Jurkat, Clone E6-1 (cell line): ENCODE data around the gene KCNIP4. TPM values are rescaled to one million over a fixed set of nuclear protein-coding genes. Genes with fewer than 3 reads are reported as not detected.
"Not testable (repeated sequence)": the region's sequence is repeated elsewhere in the genome, so short reads cannot be mapped to it uniquely, and the experiment has no call there.

ENCODE experiments used
- DNase-seq: peaks from one replicate; pipeline ENCODE4 v3.0.0-alpha.2; 2011; ENCODE audit warnings: low read depth, low spot score
- H3K4me3 ChIP-seq: 2 replicates; pipeline ENCODE4 v1.5.1; 2011; ENCODE audit warnings: mild to moderate bottlenecking, low read length, control low read depth, moderate library complexity
- polyA plus RNA-seq: library from polyadenylated mRNA; unstranded; fragments of >200 nt; gene quantifications from one replicate; pipeline ENCODE4 v1.2.1, GENCODE V29; 2012; ENCODE audit warnings: missing spikeins; ENCODE audit not compliant: insufficient read length, insufficient read depth

The KCNIP4 gene
- polyA plus RNA-seq = 0.53 TPM

DNA sequence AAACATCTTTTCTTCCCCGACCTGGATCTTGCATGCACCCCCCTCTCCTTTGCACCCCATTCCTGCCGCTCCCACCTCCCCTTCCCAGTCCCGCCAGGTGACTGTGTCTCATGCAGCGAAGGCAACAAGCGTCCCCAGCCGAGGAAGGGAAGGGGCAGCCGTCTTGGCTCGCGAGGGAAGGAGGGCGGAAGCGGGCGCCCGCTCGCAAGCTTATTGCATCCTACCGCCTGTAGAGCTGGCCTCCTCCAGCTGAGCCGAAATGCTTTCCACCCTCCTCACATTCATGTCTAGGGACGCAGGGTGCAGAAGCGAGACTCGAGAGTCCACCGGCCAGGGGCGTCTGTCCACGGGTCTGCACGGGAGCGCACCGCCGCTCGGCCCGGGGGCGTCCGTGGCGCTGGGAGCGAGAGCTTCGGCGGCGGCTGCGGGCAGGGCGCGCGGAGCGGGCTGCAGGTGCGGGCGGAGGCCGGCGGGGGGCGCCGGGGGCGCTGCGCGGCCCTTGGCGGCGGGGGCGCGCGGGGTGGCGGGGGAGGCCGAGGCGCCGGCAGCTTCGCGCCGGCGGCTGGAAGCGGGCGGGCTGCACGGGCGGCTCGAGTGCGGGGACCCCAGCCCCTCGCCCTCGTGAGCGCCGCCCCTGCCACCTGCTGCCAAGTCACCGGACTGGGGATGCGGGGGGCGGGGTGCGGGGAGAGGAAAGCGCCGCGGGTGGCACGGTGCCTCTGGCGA is at the start of gene KCNIP4:
Gene KCNIP4 (minus strand): TSS at position 426 of the 726 bp plus-strand sequence.
- DNase-seq = no peak
- H3K4me3 ChIP-seq = peak within 1 kb of the TSS; percentile 29

- H3K4me3 ChIP-seq, DNase-seq: not testable (repeated sequence)
Measured at GRCh38 chr4:21996618-21997017, 48.0 kb upstream of the KCNIP4 start.

DNA sequence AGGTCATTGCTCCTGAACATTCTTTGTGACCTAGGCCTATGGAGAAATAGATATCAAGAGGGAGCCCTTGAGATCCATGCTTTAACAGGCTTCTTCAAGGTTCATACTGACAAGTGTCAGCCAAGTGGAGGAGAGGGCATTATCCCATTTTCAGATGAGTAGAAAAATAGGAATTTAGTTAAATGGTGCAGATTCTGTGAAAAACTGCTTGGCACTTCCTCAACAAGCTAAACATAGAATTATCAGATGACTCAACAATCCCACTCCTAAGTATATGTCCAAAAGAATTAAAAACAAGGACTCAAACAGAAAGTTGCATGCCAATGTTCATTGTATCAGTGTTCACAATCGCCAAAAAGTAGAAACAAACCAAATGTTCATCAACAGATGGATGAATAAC is 43.8 kb upstream of the KCNIP4 start:
- no peak for DNase-seq
- no peak overlapping the region for H3K4me3 ChIP-seq

- DNase-seq = no peak
- no peak overlapping the region for H3K4me3 ChIP-seq
Measured at GRCh38 chr4:21991562-21991961, 43.0 kb upstream of the KCNIP4 start.

- no peak overlapping the region for H3K4me3 ChIP-seq
- DNase-seq = no peak
Measured at GRCh38 chr4:21991050-21991449, 42.5 kb upstream of the KCNIP4 start.

- no peak overlapping the region for H3K4me3 ChIP-seq
- DNase-seq = no peak
Measured at GRCh38 chr4:21989351-21989750, 40.8 kb upstream of the KCNIP4 start.

GRCh38 chr4:21986307-21986706 is 37.7 kb upstream of the KCNIP4 start:
- DNase-seq = no peak
- no peak overlapping the region for H3K4me3 ChIP-seq

GRCh38 chr4:21982087-21982486 is 33.5 kb upstream of the KCNIP4 start:
- DNase-seq = no peak

GRCh38 chr4:21979196-21979595 is 30.6 kb upstream of the KCNIP4 start:
- DNase-seq = no peak
- no peak overlapping the region for H3K4me3 ChIP-seq

More at GRCh38 chr4:21982087-21982486, 33.5 kb upstream of the KCNIP4 start:
- no peak overlapping the region for H3K4me3 ChIP-seq

- no peak for DNase-seq
- no peak overlapping the region for H3K4me3 ChIP-seq
Measured at GRCh38 chr4:21976166-21976565, 27.6 kb upstream of the KCNIP4 start.

DNA sequence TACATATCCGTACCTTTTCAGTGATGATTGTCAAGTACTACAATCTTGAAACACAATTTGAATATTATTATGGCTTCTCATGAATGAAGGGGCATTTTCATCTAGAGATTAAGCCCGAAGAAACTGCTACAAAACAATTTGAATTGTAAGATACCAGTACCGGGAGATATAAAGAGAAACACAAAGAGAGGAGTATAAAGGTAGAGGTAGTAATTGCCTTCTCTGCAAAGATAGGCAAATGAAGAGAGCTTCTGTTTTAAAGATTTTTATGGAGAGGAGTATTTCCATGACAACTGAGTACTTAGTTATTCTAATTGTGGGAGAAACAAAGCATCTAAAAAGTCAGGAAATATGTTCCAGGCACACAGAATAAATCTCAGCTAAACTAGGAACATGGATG is 25.3 kb upstream of the KCNIP4 start:
- no peak overlapping the region for H3K4me3 ChIP-seq
- no peak for DNase-seq

DNA sequence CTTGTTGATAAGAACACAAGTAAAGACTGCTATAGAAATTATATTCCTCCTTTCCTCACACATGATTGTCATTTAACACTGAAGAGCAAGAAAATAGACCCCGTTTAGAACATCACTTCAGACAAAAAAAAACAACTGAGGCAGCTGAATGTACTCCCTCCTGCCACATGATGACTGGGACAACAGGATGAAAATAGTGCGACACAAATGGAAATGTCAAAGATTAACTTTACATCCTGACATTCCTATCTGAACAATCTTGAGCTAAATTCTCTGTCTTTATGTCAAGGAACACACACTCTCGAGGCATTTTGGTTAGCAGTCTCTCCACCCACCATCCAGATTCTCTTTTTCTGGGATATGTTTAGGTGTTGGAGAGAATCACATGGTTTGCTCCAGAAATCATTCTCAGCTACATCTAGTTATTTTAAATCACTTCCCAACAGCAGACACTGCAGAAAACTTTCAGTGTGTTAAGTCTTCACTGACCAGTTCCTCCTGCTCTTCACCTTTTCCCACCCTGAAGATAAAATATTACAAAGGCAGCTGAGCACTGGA is 16.3 kb upstream of the KCNIP4 start:
- no peak for DNase-seq
- no peak overlapping the region for H3K4me3 ChIP-seq

DNA sequence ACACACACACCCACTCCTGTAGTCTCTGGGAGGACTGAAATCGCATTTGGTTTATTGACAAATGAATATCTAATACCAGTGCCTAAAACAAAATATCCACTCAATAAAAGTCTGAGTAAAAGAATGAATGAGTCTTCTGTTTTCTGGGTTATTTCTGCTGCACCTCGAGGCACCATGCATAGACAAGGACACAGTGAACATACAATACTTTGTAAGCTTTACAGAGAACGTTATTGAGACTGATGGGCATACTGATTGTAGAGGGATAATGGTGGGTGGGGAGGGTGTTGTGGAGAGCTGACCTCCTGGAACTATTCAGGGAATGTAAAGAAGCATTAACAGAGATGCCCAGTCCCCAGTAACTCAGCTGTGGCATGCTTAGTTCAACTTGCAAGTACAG is 14.1 kb upstream of the KCNIP4 start:
- DNase-seq = no peak
- no peak overlapping the region for H3K4me3 ChIP-seq

GRCh38 chr4:21960793-21961192 is 12.2 kb upstream of the KCNIP4 start:
- H3K4me3 ChIP-seq = no peak overlapping the region
- DNase-seq = no peak

DNA sequence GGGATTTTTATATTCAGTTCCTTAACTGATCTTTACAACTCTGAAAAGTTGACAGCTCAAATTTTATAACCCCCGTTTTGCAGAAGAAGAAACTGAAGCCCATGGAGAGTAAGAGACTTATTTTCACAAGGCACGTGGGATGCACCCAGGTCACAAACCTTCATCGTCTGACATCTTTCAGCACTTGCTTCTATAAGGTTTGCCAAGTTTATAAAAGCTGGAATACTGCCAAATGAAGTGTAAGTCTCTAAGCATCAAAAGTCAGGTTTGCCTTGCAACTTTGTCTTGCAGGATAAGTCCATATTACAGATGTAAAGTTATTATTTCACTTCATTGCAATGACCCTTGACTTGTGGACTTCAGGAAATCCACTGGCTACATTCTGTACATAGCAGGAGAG is 6.3 kb upstream of the KCNIP4 start:
- DNase-seq = no peak
- H3K4me3 ChIP-seq = no peak overlapping the region

DNA sequence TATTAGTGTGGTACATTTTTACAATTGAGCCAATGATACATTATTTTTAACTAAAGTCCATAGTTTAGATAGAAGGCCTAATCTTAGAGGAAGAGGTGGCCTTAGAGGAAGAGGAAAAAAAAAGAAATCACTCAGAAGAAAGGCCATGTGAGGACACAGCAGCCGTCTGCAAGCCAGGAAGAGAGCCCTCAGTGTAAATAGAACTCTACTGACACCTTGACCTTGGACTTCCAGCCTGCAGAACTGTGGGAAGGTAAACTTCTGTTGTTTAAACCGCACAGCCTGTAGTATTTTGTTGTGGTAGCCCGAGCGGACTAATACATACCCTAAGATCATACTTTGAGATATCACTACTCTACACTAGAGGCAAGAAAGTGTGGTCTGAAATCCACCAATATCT is 5.1 kb upstream of the KCNIP4 start:
- H3K4me3 ChIP-seq = no peak overlapping the region
- no peak for DNase-seq

DNA sequence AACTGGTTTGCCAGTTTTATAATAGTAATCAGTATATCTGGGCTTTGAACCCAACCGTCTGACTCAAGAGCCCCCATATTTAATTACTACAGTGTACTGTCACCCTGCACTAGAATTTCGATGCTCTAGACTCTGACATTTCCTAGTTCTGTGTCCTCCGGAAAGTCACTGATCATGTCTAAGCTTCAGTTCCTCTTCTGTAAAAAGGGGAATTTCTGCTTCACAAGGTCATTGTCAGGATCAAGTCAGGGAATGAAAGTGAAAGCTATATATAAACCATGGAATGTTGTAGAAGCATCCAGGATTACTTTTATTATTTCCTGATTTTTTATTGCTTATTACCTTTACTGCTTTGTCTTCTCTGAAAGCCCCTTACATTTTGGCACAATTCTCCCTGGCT is 4.0 kb upstream of the KCNIP4 start:
- no peak overlapping the region for H3K4me3 ChIP-seq
- DNase-seq = no peak

GRCh38 chr4:21949073-21949457 is 493 bp upstream of the KCNIP4 start:
- DNase-seq = no peak
- no peak overlapping the region for H3K4me3 ChIP-seq

DNA sequence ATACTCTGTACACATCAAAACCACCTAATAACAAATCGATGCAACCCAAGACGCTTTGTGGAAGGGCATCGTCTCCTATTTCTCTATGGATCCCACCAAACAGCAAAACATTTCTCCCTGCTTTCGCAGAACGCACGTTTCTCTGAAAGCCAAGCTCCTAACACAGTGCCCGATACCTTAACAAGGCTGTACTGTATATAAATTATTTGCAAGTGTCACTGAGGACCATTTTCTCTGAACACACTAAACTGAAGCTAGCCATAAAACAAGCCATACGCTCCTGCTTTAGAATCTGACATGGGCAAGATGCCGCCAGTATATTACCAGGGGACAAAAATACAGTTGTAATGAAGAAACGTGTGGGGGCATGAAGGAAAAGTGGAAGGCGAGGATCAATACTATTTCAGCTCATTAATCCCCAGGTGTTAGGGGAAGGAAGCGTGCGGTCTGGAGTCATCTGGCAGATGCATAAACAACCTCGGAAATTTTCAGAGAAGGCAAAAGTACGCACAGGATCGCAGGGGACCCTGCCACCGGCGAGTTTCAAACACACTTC is 703 bp downstream of the KCNIP4 start:
- DNase-seq = no peak
- peak overlapping the region; percentile 29; the same call in 1 of the 2 replicates for H3K4me3 ChIP-seq

DNA sequence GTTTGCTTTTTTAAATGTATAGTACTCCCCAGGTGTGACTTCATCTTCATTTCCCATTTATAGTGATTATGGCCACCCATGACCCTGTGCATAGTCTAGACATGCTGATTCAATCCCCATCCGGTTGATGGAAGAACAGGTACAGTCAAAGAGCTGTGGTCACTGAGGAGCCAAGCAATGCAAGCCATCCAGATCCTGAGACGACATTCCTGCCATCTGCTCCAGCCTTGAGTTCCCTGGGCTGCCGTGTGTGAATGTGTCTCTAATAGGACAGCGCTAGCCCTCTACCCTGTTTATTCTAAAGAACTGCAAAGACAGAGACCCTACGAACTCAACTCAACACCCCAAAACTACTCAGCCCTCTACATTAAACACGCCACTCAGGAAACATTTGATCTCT is 1.7 kb downstream of the KCNIP4 start:
- no peak for DNase-seq
- H3K4me3 ChIP-seq = no peak overlapping the region
